HG03342 (cell line): ENCODE measurements around the gene NR5A1.

Source experiments
- ATAC-seq: cut with Tn5 transposase; IDR thresholded peaks from one replicate; pipeline ENCODE4 v1.9.1; 2021; ENCODE audit warnings: mild to moderate bottlenecking, moderate library complexity; ENCODE audit not compliant: unreplicated experiment

NR5A1 gene

GRCh38 chr9:124467410-124468060 lies 39.7 kb downstream of the NR5A1 start:
- no peak for ATAC-seq

- no peak for ATAC-seq
These were observed 41.5 kb downstream of the NR5A1 start for GRCh38 chr9:124465736-124466135.

GRCh38 chr9:124462739-124463138 lies 44.5 kb downstream of the NR5A1 start:
- no peak for ATAC-seq

- ATAC-seq = no peak
These were observed 48.8 kb downstream of the NR5A1 start for GRCh38 chr9:124458441-124458840.

GRCh38 chr9:124457887-124458431 lies 49.2 kb downstream of the NR5A1 start:
- ATAC-seq = no peak

- no peak for ATAC-seq
These were observed 49.9 kb downstream of the NR5A1 start for GRCh38 chr9:124457079-124457886.

- no peak for ATAC-seq
These were observed 50.7 kb downstream of the NR5A1 start for GRCh38 chr9:124456341-124457078.

GRCh38 chr9:124455820-124456219 lies 51.4 kb downstream of the NR5A1 start:
- no peak for ATAC-seq

- no peak for ATAC-seq
These were observed 52.3 kb downstream of the NR5A1 start for GRCh38 chr9:124454791-124455443.

- ATAC-seq = no peak
These were observed 52.9 kb downstream of the NR5A1 start for GRCh38 chr9:124454296-124454695.

GRCh38 chr9:124453586-124454191 lies 53.5 kb downstream of the NR5A1 start:
- no peak for ATAC-seq

- no peak for ATAC-seq
These were observed 54.2 kb downstream of the NR5A1 start for GRCh38 chr9:124452841-124453585.

GRCh38 chr9:124452326-124452725 lies 54.9 kb downstream of the NR5A1 start:
- ATAC-seq = no peak

- no peak for ATAC-seq
These were observed 56.1 kb downstream of the NR5A1 start for GRCh38 chr9:124450931-124451661.

GRCh38 chr9:124450241-124450924 lies 56.8 kb downstream of the NR5A1 start, which contains the start of gene ADGRD2:
TSS of gene ADGRD2 (plus strand) at chr9:124450451. CDS start at chr9:124451667, 1,216 bp downstream.
- no peak for ATAC-seq

- no peak for ATAC-seq
These were observed 57.6 kb downstream of the NR5A1 start for GRCh38 chr9:124449381-124450151.

- ATAC-seq = no peak
These were observed 59.2 kb downstream of the NR5A1 start for GRCh38 chr9:124448019-124448418.

GRCh38 chr9:124447297-124447661 lies 59.9 kb downstream of the NR5A1 start:
- ATAC-seq = no peak
